Adrenal gland (tissue), 12 donors: ENCODE measurements around the gene PDZD7. TPM values are rescaled to one million over a fixed set of nuclear protein-coding genes. Genes with fewer than 3 reads are reported as not detected.
A peak's percentile ranks its signal among the peaks of the same experiment; 100 is the strongest.

Experiments used
- DNase-seq, 7 donors: peaks; one replicate each; pipeline ENCODE4 v3.0.0-alpha.2; 2019 to 2020
- H3K27ac ChIP-seq, 5 donors: fragments of 200-600 bp; sonication (generic) in 4 of 5; 1 replicate in 3 of 5; 2 replicates in 2 of 5; pipeline versions ENCODE4 v1.5.1 to v1.8.0; 2016 to 2020; ENCODE audit warnings: mild to moderate bottlenecking in 1 of 5
- H3K27me3 ChIP-seq: fragments of 200-600 bp; 2 replicates; pipeline ENCODE4 v1.8.0; 2021
- H3K36me3 ChIP-seq, 2 donors: fragments of 200-600 bp; replicated peaks in 1 of 2; 1 replicate in 1 of 2; 2 replicates in 1 of 2; pipeline versions ENCODE4 v1.5.1 to v1.8.0; 2018 to 2022
- H3K4me1 ChIP-seq, 2 donors: fragments of 200-600 bp; replicated peaks in 1 of 2; 1 replicate in 1 of 2; 2 replicates in 1 of 2; pipeline versions ENCODE4 v1.5.1 to v1.8.0; 2018 to 2021
- H3K4me3 ChIP-seq, 4 donors: fragments of 200-600 bp; sonication (generic) in 3 of 4; one replicate each; pipeline ENCODE4 v1.5.1; 2016 to 2018
- H3K9me3 ChIP-seq, 3 donors: fragments of 200-600 bp; sonication (generic) in 1 of 3; replicated peaks in 1 of 3; 1 replicate in 2 of 3; 2 replicates in 1 of 3; pipeline versions ENCODE4 v1.5.1 to v1.8.0; 2016 to 2021
- POLR2A ChIP-seq, 2 donors: fragments of 450-650 bp; IDR thresholded peaks; one replicate each; pipeline ENCODE4 v1.6.1; 2017; ENCODE audit warnings: antibody characterized with exemption in 2 of 2, mild to moderate bottlenecking in 2 of 2, moderate library complexity in 1 of 2
- WGBS, 4 donors: extraction: QIAGEN DNeasy Blood & Tissue Kit in 2 of 4; methylation state at CpG; one replicate each; pipeline versions ENCODE4 v1.1.5 to v1.1.7; 2013 to 2017; 5-methylcytosine and 5-hydroxymethylcytosine counted together
- intact Hi-C, 2 donors: fragments of 100-400 bp; cut with DNase I; formaldehyde crosslinking; loops; one replicate each; pipeline versions ENCODE4 v1.14.1 to v1.15.0; 2022 to 2023
- polyA plus RNA-seq, 3 donors: library from polyadenylated mRNA; stranded (reverse); fragments of 200-250 nt in 2 of 3; fragments of 350-450 nt in 1 of 3; fragmentation: Illumina TruSeq in 1 of 3; extraction: RNeasy Lipid Tissue Mini Kit (QIAGEN cat#74804) in 1 of 3; gene quantifications; one replicate each; pipeline ENCODE4 v1.2.3, GENCODE V29; 2013 to 2014
- total RNA-seq, 9 donors: library from RNA; depleted of rRNA in 4 of 9; stranded (reverse); fragments of >200 nt in 4 of 9; fragments of 120-200 nt in 1 of 9; fragmentation: NEBNext Ultra II Directional in 1 of 9; extraction: Animal tissue kit (Norgen Biotek cat#: 25700) in 1 of 9; gene quantifications; one replicate each; pipeline versions ENCODE4 v1.1.0 to v1.2.4, GENCODE V29; 2013 to 2023
- TF ChIP-seq, protein P1 (sequence below), 6 experiments: fragments of 450-650 bp in 4 of 6; fragments of 200-600 bp in 2 of 6; sonication (generic) in 1 of 6; IDR thresholded peaks; 1 replicate in 5 of 6; 2 replicates in 1 of 6; pipeline versions ENCODE4 v1.5.1 to v1.8.0; 2016 to 2021; ENCODE audit warnings: antibody characterized with exemption in 6 of 6, mild to moderate bottlenecking in 2 of 6, moderate library complexity in 1 of 6
- donor health status: healthy with polysubstance abuse.
- donor health status: Bipolar disorder and iron deficiency.
- donor health status: DM: yes; HTN: yes; CAD: no.
- donor health status: DM: no; HTN: no; CAD: no.
- donor health status: DM: no; HTN: no; CAD: no.
- donor health status: DM: yes; HTN: yes; CAD: no.

PDZD7 gene
- total and polyA plus RNA-seq, 12 donors: 0.13 to 3.5 (median 0.60) TPM; not detected in 1

DNA sequence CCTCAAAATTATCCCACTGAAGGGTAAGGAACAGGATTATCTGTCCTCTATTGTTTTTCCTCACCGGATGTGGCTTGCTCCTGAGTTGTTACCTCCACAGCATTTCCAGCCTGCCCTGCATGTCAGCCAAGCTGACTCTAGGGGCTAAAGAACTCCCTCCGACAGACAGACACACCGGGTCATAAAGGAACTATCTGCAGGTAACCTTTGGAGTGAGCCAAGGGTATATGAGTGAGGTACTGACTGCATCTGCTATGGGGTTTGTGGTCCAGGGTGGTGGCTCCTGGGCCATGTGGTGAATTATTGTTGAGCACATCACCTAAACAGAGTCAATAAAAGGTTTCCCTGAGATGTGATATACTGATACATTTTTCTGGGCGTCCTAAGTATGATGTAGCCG is 23.9 kb upstream of the PDZD7 start:
- 85 to 92% (median 90%) methylated on average over 5 of the region's 5 CpGs for WGBS, 4 donors

DNA sequence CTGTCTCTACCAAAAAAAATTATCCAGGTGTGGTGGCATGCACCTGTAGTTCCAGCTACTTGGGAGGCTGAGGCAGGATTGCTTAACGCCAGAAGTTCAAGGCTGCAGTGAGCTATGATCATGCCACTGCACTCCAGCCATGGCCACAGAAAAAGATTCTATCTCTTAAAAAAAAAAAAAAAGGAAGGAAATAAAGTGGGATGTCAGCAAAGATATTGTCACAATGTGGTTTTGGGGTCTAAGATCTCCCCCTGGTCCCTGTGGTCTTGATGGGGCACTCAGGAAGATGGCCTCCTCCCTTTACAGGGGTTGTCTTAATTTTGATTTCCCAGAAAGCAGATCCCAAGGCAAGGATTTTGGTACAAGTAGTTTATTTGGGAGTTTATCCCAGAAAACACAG is 23.4 kb upstream of the PDZD7 start:
- Histone ChIP-seq H3K36me3 (no peaks in the 10 kb centered on the region), H3K27ac (no peak overlapping the region), H3K9me3 (no peaks in the 10 kb centered on the region), H3K27me3 (peaks cover 16% of the 10 kb centered on the region), H3K4me1 (peaks cover 0 to 8% of the 10 kb centered on the region in 2 donors), H3K4me3 (no peak overlapping the region)
- intact Hi-C loops: no loop called here
- no peak for DNase-seq
- TF ChIP-seq, protein P1, sequence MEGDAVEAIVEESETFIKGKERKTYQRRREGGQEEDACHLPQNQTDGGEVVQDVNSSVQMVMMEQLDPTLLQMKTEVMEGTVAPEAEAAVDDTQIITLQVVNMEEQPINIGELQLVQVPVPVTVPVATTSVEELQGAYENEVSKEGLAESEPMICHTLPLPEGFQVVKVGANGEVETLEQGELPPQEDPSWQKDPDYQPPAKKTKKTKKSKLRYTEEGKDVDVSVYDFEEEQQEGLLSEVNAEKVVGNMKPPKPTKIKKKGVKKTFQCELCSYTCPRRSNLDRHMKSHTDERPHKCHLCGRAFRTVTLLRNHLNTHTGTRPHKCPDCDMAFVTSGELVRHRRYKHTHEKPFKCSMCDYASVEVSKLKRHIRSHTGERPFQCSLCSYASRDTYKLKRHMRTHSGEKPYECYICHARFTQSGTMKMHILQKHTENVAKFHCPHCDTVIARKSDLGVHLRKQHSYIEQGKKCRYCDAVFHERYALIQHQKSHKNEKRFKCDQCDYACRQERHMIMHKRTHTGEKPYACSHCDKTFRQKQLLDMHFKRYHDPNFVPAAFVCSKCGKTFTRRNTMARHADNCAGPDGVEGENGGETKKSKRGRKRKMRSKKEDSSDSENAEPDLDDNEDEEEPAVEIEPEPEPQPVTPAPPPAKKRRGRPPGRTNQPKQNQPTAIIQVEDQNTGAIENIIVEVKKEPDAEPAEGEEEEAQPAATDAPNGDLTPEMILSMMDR (IDR thresholded peaks at IDR 0.05): no peak
- TF ChIP-seq POLR2A (IDR thresholded peaks at IDR 0.05): no peak
- WGBS, 4 donors: 60 to 68% (median 66%) methylated on average over 1 of the region's 1 CpG

More for the DNA sequence above, 23.9 kb upstream of the PDZD7 start:
- intact Hi-C loops: no loop called here
- no peak overlapping the region for H3K27ac ChIP-seq
- H3K4me1 ChIP-seq: peaks cover 0 to 7% of the 10 kb centered on the region in 2 donors
- TF ChIP-seq, protein P1 (IDR thresholded peaks at IDR 0.05): no peak
- no peak for TF ChIP-seq POLR2A (IDR thresholded peaks at IDR 0.05)
- H3K36me3 ChIP-seq: no peaks in the 10 kb centered on the region
- peaks cover 10% of the 10 kb centered on the region for H3K27me3 ChIP-seq
- H3K9me3 ChIP-seq: no peaks in the 10 kb centered on the region
- H3K4me3 ChIP-seq: no peak overlapping the region
- DNase-seq: no peak

DNA sequence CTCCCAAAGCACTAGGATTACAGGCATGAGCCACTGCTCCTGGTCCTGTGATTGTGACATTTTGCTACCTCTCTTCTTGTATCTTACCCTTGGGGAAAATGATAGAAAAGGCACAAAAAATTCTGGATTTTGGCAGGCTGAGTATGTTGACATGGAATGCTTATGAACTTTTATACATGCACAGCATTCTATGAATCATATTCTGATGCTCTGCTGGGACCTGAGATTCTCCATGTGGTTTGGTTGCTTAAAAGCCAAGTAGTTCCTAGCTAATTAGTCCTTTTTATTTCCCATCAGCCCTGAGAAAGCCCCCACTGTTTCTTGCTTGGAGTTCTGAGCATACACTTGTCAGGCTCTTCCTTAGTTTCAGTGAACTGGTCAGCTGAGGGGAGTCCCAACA is 22.6 kb upstream of the PDZD7 start:
- intact Hi-C loops: no loop called here

DNA sequence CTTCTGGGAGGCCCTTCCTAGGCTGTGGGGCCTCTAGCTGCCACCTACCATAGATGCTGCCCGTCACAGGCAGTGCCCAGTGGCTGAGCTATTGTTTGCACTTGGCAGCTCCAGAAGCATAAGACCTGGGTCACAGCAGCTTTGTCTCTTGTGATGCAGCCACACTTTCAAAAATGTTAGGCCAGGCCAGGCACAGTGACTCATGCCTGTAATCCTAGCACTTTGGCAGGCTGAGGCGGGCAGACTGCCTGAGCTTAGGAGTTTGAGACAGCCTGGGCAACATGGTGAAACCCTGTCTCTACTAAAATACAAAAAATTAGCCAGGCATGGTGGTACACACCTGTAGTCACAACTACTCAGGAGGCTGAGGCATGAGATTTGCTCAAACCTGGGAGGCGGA is 21.4 kb upstream of the PDZD7 start:
- peak overlapping the region in 3 of 5 donors; percentile 39 to 57 (median 57) for H3K27ac ChIP-seq
- intact Hi-C loops: no loop called here
- 51 to 72% (median 65%) methylated on average over 2 to 3 of the region's 3 CpGs for WGBS, 4 donors
- TF ChIP-seq, protein P1 (IDR thresholded peaks at IDR 0.05): no peak
- TF ChIP-seq POLR2A (IDR thresholded peaks at IDR 0.05): peak in 1 of 2 donors; percentile 23
- H3K4me1 ChIP-seq: peaks cover 0 to 8% of the 10 kb centered on the region in 2 donors
- no peak overlapping the region for H3K4me3 ChIP-seq
- no peaks in the 10 kb centered on the region for H3K9me3 ChIP-seq
- peaks cover 35% of the 10 kb centered on the region for H3K27me3 ChIP-seq
- H3K36me3 ChIP-seq: no peaks in the 10 kb centered on the region
- peak; percentile 69 to 89 (median 86) for DNase-seq

More for the DNA sequence above, 22.6 kb upstream of the PDZD7 start:
- H3K4me1 ChIP-seq: peaks cover 0 to 8% of the 10 kb centered on the region in 2 donors
- H3K27me3 ChIP-seq: peaks cover 24% of the 10 kb centered on the region
- no peak for DNase-seq
- no peak overlapping the region for H3K27ac ChIP-seq
- TF ChIP-seq, protein P1 (IDR thresholded peaks at IDR 0.05): no peak
- TF ChIP-seq POLR2A (IDR thresholded peaks at IDR 0.05): no peak
- H3K36me3 ChIP-seq: no peaks in the 10 kb centered on the region
- no peaks in the 10 kb centered on the region for H3K9me3 ChIP-seq
- H3K4me3 ChIP-seq: no peak overlapping the region
